ENCODE data around the gene CAMK1D. TPM values are rescaled to one million over a fixed set of nuclear protein-coding genes. Genes with fewer than 3 reads are reported as not detected.

Gene CAMK1D
- total and polyA plus RNA-seq, 2 experiments from 2014 or later: 4.6 to 7.2 TPM

DNA sequence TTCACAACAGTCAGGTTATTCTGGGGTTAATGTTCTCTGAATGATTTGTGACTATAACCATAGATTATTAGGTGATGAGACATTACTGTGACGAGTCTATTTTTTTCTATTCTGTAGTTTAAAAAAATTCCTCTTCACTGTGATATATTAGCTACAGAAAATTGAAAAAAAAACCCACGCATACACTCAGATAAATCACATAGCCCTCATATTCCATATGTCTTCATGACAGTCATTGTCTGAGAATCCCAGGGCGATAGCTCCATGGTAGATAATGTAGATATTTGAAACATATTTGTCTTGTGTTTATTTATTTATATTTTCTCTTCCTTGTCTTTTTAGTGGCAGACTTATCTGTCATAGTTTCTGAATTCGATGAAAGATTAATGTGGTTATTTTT is 110.0 kb downstream of the CAMK1D start (continued):
- TF ChIP-seq, protein P1, sequence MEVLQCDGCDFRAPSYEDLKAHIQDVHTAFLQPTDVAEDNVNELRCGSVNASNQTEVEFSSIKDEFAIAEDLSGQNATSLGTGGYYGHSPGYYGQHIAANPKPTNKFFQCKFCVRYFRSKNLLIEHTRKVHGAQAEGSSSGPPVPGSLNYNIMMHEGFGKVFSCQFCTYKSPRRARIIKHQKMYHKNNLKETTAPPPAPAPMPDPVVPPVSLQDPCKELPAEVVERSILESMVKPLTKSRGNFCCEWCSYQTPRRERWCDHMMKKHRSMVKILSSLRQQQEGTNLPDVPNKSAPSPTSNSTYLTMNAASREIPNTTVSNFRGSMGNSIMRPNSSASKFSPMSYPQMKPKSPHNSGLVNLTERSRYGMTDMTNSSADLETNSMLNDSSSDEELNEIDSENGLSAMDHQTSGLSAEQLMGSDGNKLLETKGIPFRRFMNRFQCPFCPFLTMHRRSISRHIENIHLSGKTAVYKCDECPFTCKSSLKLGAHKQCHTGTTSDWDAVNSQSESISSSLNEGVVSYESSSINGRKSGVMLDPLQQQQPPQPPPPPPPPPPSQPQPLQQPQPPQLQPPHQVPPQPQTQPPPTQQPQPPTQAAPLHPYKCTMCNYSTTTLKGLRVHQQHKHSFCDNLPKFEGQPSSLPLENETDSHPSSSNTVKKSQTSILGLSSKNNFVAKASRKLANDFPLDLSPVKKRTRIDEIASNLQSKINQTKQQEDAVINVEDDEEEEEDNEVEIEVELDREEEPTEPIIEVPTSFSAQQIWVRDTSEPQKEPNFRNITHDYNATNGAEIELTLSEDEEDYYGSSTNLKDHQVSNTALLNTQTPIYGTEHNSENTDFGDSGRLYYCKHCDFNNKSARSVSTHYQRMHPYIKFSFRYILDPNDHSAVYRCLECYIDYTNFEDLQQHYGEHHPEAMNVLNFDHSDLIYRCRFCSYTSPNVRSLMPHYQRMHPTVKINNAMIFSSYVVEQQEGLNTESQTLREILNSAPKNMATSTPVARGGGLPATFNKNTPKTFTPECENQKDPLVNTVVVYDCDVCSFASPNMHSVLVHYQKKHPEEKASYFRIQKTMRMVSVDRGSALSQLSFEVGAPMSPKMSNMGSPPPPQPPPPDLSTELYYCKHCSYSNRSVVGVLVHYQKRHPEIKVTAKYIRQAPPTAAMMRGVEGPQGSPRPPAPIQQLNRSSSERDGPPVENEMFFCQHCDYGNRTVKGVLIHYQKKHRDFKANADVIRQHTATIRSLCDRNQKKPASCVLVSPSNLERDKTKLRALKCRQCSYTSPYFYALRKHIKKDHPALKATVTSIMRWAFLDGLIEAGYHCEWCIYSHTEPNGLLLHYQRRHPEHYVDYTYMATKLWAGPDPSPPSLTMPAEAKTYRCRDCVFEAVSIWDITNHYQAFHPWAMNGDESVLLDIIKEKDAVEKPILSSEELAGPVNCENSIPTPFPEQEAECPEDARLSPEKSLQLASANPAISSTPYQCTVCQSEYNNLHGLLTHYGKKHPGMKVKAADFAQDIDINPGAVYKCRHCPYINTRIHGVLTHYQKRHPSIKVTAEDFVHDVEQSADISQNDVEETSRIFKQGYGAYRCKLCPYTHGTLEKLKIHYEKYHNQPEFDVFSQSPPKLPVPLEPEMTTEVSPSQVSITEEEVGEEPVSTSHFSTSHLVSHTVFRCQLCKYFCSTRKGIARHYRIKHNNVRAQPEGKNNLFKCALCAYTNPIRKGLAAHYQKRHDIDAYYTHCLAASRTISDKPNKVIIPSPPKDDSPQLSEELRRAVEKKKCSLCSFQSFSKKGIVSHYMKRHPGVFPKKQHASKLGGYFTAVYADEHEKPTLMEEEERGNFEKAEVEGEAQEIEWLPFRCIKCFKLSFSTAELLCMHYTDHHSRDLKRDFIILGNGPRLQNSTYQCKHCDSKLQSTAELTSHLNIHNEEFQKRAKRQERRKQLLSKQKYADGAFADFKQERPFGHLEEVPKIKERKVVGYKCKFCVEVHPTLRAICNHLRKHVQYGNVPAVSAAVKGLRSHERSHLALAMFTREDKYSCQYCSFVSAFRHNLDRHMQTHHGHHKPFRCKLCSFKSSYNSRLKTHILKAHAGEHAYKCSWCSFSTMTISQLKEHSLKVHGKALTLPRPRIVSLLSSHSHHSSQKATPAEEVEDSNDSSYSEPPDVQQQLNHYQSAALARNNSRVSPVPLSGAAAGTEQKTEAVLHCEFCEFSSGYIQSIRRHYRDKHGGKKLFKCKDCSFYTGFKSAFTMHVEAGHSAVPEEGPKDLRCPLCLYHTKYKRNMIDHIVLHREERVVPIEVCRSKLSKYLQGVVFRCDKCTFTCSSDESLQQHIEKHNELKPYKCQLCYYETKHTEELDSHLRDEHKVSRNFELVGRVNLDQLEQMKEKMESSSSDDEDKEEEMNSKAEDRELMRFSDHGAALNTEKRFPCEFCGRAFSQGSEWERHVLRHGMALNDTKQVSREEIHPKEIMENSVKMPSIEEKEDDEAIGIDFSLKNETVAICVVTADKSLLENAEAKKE (CRISPR knock-in tag; IDR thresholded peaks at IDR 0.05): no peak
- TF ChIP-seq JUNB (IDR thresholded peaks at IDR 0.05; ENCODE audit: unreplicated experiment): no peak
- TF ChIP-seq, protein P2, sequence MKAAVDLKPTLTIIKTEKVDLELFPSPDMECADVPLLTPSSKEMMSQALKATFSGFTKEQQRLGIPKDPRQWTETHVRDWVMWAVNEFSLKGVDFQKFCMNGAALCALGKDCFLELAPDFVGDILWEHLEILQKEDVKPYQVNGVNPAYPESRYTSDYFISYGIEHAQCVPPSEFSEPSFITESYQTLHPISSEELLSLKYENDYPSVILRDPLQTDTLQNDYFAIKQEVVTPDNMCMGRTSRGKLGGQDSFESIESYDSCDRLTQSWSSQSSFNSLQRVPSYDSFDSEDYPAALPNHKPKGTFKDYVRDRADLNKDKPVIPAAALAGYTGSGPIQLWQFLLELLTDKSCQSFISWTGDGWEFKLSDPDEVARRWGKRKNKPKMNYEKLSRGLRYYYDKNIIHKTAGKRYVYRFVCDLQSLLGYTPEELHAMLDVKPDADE (IDR thresholded peaks at IDR 0.05): no peak
- TF ChIP-seq CREB1 (CRISPR knock-in tag; IDR thresholded peaks at IDR 0.05; ENCODE audit: low read depth): no peak
- no peak for TF ChIP-seq STAT1 (IDR thresholded peaks at IDR 0.05; ENCODE audit: unreplicated experiment)

DNA sequence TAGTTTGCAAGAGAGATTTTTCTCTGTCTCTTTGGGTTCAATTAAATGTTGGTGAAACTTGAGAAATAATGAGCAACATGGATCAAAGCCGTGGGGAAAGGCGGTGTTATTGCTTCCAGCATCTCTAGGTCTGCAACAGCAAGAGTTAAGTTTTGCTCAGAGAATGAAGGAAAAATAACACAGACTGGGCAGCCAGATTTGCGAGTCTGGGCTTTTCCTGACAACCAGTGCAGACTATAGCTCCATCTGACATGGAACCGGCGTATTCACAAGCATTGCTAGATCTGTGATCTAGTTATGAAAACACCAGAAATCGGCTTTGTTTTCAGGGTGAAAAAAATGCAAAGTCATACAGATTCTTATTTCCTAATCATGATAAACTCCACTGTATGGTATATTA is 110.4 kb downstream of the CAMK1D start:
- H2AFZ ChIP-seq: no peak overlapping the region
- peaks cover 4% of the 10 kb centered on the region; the same call in 1 of the 3 replicates for H3K4me1 Mint-ChIP-seq
- no peak overlapping the region for H3K4me2 ChIP-seq
- no peaks in the 10 kb centered on the region for H3K79me2 ChIP-seq (replicated peaks; ENCODE audit: insufficient read depth)
- no peak for ATAC-seq
- no peaks in the 10 kb centered on the region for H3K9me2 ChIP-seq (ENCODE audit: insufficient read depth)
- H3K4me1 ChIP-seq (ENCODE audit: insufficient read depth): no peaks in the 10 kb centered on the region; the same call in 1 of the 2 replicates
- H3K27me3 Mint-ChIP-seq (ENCODE audit: insufficient read depth, low read depth, poor library complexity): peaks cover 2% of the 10 kb centered on the region
- no peak overlapping the region for H3K4me3 Mint-ChIP-seq
- no peak for DNase-seq (ENCODE audit: low spot score)
- no peaks in the 10 kb centered on the region for H3K27me3 ChIP-seq (ENCODE audit: insufficient read depth)
- no peaks in the 10 kb centered on the region for H3K36me3 ChIP-seq (ENCODE audit: insufficient read depth)
- H4K20me1 ChIP-seq (replicated peaks; ENCODE audit: insufficient read depth): no peaks in the 10 kb centered on the region
- no peaks in the 10 kb centered on the region for H3K9me3 Mint-ChIP-seq
- H3K27ac Mint-ChIP-seq: 0 out of 2 replicates have a peak overlapping the region, but pooled peaks have one; percentile 4
- no peaks in the 10 kb centered on the region for H3F3A ChIP-seq (replicated peaks; ENCODE audit: low read depth)
- H3K36me3 Mint-ChIP-seq (ENCODE audit: low read depth): no peaks in the 10 kb centered on the region
- no peak overlapping the region for H3K4me3 ChIP-seq
- H3K27ac ChIP-seq (ENCODE audit: low read depth): no peak overlapping the region
- TF ChIP-seq CREB1 (CRISPR knock-in tag; IDR thresholded peaks at IDR 0.05; ENCODE audit: low read depth): no peak
- no peak for TF ChIP-seq EZH2 (IDR thresholded peaks at IDR 0.05; ENCODE audit: low read depth, unreplicated experiment)
- TF ChIP-seq JUNB (IDR thresholded peaks at IDR 0.05; ENCODE audit: unreplicated experiment): no peak
- TF ChIP-seq POLR2AphosphoS5 (IDR thresholded peaks at IDR 0.05; ENCODE audit: low read depth): no peak
- no peak for TF ChIP-seq STAT1 (IDR thresholded peaks at IDR 0.05; ENCODE audit: unreplicated experiment)
- TF ChIP-seq EZH2phosphoT487 (IDR thresholded peaks at IDR 0.05; ENCODE audit: unreplicated experiment): no peak
- TF ChIP-seq, protein P3, sequence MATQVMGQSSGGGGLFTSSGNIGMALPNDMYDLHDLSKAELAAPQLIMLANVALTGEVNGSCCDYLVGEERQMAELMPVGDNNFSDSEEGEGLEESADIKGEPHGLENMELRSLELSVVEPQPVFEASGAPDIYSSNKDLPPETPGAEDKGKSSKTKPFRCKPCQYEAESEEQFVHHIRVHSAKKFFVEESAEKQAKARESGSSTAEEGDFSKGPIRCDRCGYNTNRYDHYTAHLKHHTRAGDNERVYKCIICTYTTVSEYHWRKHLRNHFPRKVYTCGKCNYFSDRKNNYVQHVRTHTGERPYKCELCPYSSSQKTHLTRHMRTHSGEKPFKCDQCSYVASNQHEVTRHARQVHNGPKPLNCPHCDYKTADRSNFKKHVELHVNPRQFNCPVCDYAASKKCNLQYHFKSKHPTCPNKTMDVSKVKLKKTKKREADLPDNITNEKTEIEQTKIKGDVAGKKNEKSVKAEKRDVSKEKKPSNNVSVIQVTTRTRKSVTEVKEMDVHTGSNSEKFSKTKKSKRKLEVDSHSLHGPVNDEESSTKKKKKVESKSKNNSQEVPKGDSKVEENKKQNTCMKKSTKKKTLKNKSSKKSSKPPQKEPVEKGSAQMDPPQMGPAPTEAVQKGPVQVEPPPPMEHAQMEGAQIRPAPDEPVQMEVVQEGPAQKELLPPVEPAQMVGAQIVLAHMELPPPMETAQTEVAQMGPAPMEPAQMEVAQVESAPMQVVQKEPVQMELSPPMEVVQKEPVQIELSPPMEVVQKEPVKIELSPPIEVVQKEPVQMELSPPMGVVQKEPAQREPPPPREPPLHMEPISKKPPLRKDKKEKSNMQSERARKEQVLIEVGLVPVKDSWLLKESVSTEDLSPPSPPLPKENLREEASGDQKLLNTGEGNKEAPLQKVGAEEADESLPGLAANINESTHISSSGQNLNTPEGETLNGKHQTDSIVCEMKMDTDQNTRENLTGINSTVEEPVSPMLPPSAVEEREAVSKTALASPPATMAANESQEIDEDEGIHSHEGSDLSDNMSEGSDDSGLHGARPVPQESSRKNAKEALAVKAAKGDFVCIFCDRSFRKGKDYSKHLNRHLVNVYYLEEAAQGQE (IDR thresholded peaks at IDR 0.05; ENCODE audit: unreplicated experiment): no peak
- no peak for TF ChIP-seq CTCF (conservative IDR thresholded peaks at IDR 0.05; ENCODE audit: low read depth in 2 of 2)
